Superior temporal gyrus (tissue), 1 donor: ENCODE data around the gene ZNF513.

Experiments
- DNase-seq: peaks from one replicate; pipeline ENCODE4 v3.0.0-alpha.2; 2016; ENCODE audit errors: extremely low spot score

Gene ZNF513

DNA sequence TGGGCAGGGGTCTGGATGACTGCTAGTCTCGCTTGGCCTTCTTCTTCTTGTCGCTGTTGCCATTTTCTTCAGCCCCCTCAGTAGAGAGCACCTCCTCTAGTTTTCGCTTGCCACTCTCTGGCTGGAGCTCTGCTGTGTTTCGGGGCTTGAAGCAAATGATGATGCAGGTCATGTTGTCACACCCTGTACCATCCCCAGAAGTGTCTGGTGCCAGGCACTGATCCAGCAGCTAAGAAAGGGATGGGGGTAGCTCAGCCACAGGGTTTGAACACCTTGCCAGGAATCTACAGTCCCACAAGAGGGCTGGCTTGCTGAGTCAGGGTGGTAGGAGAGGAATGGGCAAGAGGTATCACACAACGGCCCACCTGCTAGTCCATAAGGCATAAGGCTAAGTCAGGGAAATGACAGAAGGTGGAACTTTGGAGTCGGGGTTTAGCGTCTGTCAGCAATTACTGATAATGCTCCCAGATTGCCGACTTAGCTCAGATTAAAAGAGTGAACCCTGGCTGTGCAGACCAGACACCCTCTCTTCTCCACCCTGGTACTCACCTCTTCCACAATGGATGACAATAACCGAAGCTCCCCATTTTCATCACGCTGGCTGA lies 1.1 kb upstream of the ZNF513 start:
- DNase-seq: no peak

DNA sequence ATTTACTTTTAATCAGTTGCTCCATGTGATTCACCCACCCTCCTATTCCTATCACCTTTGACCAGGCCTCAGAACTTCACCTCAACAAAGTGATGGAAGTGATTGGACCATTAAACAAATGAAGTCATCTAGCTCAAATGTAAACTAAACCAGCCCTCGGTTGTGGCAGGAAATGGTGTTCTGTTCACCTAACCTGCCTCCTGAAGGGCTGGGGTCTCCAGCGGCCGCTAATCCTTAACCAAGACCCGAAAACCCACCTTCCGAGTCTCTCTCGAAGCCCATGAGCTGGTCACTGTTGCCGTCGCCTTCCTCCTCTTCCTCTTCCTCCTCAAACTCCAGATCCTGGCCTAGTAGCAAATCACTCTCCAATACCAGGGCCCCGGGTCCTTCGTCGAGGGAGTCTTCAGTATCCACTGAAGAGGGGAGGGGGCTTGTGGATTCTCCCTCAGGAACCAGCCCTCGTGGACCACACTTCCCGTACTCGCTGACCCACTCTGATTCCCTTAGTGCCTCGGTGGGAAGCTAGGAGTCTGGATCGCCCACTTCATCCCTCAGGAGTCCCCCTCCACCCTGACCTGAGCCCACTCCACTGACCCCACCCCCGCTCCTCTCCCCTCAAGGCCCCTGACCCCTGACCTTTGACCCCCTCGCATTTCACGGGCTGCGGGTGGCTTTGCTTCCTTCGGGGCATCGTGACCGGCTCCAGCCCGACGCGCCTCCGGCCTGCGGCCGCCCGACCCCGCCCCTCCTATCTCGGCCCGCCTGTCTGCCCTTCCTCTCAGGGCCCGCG lies 503 bp downstream of the ZNF513 start:
- DNase-seq: peak; percentile 42

DNA sequence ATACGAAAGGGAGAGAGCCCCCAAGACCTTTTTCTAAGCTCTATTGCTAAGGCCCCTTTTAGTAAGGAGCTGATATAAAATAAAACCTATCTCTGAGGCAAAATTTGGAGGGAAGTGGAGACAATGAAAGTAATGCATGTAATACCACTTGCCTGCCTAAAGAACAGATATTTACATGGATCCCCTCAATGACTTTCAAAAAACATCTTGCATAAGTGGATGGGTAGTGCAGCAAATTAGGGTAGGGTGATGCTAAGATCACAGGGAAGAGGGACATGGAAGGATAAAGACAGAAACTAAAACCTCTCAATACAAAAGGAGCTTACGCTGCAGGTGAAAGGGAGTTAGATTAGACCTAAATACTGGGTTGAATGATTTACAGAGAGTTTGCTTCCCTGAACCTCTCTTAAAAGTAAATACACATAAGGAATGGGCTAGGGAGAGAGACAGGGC lies 1.1 kb downstream of the ZNF513 start:
- peak; percentile 11 for DNase-seq

DNA sequence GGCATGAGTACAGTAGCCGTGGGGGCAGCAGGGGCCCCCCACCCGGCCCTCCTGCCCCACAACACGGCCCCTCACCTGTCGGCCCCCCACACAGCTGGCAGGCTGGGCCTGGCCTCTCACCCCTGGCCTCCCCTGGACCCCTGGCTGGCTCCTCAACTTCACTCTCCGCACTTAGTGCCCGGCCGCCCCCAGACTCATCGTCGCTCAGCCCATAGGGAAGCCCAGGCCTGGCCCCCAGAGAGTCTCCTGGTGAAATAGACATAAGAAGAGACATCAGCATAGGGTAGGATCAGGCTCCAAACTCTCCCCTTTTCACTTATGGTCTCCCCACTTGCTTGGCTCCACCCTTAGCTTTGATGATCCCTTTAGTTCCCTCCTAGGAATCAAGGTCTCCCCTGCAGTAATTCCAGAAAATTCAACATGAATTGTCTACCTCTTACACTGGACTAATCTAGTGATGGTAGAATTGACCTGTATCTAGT lies 1.7 kb downstream of the ZNF513 start:
- DNase-seq: no peak

DNA sequence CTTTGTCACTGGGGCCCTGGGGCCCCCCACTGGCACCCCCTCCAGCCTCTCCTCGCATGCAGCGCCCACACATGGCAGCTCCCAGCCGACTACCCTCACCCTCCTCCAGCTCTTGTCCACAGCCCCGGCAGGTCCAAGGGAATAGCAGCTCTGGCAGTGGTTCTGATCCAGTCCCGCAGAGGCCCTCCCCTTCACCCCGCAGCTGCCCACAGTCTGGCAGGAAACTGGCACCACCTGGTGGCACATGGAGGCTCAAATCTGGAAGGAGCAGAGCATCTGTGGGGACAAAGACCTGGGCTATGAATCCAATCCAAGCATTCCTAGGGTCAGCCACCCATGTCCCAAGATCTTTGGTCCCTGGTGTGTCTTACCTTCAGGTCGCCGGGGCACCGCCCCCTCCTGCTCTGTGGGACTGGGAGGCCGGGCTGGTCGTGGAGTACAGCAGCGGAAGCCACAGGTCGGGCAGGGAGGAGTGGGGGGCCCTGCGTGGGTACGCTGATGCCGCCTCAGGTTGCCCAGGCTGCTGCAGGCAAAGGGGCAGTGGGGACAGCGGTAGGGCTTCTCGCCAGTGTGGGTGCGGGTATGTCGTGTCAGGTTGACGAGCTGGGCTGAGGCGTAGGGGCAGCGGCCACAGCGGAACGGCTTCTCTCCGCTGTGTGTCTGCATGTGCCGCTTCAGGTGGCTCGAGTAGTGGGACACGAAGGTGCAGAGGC lies 2.3 kb downstream of the ZNF513 start:
- no peak for DNase-seq

DNA sequence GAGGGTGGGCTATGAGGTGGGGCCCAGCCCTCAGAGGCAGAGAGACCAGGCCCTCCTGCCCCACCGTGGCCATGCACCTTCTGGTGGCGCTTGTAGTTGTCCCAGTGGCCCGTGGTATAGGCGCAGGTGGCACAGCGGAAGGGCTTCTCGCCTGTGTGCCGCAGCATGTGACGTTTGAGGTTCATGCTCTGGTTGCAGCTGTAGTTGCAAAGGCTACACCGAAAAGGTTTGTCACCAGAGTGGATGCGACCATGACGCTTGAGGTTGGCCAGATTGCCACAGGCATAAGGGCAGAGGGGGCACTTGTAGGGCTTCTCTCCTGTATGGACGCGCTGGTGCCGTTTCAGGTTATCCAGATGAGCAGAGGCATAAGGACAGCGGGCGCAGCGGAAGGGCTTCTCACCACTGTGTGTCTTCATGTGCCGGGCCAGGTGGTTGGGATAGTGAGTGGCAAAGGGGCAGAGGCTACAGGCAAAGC lies 2.9 kb downstream of the ZNF513 start:
- no peak for DNase-seq

DNA sequence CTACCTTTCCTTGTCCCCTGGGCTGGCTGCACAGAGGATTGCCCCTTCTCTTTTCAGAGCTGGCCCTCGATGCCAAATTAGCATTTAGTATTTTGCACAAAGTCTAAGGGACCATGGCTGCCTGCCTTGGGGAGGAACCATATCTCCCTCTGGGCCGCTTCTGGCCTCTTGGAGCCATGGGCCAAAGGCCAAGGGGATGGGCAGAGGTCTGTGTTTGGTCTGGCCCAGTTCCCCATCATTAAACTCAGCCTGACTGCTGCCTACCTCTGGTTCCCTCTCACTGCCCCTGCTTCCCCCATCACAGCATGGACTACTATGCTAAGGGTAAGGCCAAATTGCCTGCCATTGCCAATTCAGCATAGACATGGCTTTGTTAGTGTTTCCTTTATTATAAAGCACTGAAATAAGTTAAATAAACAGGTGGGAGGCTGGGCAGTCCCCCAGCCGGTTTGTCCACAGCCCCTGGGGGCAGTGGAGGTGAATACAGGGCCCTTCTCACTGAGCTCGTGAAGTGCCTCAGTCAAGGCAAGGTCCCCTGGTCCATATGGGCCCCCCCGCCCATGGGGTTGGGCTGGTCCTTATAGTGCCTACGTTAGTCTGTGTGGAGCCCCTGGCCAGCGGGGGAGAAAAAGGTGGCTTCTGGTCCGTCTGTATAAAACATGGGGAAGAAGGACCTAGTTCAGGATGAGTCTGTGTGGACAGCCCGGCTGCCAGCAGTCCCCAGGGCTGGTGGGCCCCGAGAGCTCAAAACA lies 3.5 kb downstream of the ZNF513 start:
- DNase-seq: no peak

DNA sequence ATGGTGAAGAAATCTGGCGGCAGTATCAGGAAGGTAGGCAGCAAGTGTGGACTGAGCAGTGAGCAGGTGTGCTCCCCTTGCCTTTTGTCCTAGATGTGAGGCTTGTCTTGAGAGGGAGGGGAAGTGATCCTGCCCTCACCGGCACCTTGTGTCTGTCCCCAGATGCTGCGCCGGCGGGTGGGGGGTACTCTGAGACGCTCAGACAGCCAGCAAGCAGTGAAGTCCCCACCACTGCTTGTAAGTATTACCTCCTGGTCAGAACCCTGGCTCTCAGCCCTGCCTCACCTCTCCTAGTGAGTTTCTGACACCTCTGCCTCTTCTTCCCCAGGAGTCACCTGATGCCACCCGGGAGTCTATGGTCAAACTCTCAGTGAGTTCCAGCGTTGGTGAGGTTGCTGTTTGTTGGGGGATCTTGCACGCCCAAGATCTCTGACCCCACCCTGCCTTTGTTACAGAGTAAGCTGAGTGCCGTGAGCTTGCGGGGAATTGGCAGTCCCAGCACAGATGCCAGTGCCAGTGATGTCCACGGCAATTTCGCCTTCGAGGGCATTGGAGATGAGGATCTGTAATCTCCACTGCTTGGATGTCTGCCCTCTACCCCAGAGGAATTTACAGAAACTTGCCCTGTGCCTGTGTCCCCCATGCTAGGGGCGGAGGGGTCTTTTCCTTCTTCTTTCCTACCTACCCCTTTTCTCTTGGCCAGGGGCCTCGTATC lies 4.2 kb downstream of the ZNF513 start:
- no peak for DNase-seq

DNA sequence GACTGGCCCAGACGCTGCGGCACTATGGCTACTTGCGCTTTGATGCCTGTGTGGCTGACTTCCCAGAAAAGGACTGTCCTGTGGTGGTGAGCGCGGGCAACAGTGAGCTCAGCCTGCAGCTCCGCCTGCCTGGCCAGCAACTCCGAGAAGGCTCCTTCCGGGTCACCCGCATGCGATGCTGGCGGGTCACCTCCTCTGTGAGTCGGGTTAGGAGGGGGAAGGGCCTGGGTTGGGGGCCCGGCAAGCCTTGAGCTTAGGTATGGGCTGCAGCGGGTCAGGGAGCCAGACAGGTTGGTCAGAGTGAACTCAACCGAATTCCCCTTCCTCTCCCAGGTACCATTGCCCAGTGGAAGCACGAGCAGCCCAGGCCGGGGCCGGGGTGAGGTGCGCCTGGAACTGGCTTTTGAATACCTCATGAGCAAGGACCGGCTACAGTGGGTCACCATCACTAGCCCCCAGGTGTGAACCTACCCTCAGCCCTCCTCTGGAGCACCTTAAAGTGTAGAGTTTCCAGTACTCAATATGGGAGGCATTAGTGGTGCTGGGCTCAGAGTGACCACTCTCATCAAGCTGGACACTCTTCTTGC lies 4.9 kb downstream of the ZNF513 start:
- DNase-seq: no peak

DNA sequence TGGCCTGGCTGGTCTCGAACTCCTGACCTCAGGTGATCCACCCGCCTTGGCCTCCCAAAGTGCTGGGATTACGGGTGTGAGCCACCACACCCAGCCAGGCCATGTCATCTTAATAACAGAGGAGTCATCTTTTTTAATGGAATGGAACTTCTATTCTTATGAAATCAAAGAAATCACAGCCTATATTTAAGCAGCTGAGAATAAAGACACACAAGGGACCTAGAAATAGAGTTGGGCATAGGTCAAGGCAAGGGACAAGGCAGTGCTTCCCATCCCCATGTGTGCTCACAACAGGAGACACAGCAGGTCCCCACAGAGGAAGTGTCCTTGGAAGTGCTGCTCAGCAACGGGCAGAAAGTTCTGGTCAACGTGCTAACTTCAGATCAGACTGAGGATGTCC lies 7.0 kb downstream of the ZNF513 start:
- no peak for DNase-seq

DNA sequence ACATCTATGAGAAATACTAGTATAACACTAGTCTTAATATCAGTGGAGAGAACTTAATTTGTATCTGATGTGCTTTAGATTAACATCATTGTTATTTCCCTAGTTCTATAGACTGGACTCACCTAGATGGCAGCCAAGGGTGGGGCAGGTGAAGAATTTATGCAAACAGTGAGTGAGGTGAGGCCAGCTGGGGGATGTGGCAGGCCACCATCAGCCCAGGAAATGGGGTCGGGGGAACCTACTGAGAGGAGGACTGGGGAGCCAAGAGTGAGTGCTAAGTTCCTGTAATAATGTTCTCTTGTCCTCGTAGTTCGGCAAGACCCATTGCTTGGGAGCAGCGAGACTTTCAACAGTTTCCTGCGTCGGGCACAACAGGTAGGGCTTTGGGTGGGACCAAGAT lies 7.6 kb downstream of the ZNF513 start:
- DNase-seq: no peak

DNA sequence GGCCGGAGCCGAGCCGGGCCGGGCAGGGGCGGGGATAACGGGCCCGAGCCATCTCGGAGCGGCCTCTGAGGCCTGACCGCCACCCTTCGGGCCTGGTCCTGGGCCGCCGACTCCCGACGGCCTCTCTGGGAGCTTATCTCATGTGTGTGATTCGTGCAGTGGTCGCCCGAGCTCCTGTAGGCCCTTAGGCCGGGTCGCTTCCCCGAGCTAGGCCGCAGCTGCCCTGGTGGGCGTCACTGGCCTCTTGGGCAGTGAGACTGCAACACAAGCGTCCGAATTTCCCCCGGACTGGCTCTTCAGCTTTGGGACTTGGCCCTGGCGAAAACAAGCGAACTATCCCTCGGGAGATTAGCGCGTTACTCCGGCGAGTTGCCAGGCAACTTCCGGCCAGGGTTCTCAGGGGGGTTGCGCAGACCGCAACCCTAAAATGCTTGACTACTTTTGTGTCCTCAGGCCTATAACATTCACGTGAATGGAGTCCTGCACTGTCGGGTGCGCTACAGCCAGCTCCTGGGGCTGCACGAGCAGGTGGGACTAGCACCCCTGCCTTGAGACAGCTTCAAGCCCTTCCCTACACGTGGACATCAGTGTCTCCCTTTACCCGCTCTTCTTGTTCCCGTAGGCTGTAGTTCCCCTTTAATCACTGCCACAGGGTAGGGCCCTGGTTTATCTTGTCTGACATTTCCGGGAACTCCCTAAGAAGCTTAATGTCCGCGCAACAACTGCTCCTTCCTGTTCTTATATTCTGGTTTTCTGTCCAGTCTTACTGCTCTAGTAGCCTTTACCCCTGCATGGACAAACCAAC lies 9.5 kb downstream of the ZNF513 start:
- DNase-seq: peak; percentile 11

DNA sequence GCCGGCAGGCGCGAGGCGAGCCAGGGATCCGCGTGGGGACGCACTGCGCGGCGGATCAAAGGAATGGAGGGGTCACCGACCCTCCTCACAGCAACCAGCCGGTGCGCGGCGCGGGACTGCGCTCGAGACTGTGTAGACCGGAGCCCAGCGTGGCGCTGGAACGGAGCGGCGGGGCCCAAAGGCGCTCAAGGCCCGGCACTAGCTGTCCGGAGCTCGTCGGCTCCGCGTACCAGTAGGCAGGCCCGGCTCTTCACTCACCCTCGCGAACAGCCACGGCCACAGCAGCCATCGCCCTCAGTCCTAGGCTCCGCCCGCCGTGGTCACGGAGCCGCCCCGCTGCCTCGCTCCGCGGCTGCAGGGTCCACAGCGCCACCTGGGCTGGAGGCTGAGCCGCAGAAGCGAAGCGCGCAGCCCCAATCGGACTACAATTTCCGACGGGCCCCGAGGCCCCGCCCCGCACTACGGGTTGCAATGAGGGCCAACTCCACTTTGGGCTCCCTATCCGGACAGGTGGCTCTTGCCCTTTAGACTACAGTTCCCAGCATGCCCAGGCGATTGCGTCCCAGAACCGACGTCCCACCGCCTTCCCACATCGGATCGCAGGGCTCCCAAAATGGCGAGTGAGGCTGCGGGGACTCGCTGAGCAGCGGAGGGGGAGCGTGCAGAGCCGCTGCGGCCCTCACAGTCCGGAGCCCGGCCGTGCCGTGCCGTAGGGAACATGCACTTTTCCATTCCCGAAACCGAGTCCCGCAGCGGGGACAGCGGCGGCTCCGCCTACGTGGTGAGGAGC lies 10.3 kb downstream of the ZNF513 start, which contains the start of the genes EIF2B4 and SNX17:
Gene EIF2B4 (minus strand): TSS at position 313 of the 790 bp plus-strand sequence. CDS start 24 bp downstream, at position 289.
Gene SNX17 (plus strand): TSS at position 591 of the 790 bp plus-strand sequence. CDS start 128 bp downstream, at position 719.
- DNase-seq: peak; percentile 99

DNA sequence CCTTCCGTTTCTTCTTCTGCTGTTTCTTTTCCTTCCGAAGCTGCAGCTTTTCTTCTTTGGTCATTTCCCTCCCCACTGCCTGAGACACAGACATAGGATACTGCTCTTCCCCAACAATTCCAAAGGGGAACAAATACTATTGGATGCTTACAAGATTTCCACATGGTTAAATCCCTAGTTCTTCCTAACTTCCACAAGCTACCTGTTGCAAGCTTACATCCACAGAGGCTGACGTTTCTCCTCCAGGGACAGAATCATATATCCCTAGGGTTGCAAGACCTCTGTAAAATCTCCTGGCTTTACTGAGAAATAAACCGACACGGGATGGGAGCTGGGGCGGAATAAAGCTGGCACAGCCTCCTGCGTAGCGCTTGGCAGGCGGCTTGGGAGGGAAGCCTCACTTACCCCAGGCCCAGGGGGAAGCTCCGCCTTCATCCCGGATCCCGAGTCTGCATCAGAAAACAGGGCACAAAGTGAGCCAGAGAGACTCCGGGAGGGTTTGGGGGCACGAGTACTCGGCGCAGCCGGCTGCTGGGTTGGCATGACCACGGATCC lies 11.0 kb downstream of the ZNF513 start:
- peak; percentile 18 for DNase-seq

DNA sequence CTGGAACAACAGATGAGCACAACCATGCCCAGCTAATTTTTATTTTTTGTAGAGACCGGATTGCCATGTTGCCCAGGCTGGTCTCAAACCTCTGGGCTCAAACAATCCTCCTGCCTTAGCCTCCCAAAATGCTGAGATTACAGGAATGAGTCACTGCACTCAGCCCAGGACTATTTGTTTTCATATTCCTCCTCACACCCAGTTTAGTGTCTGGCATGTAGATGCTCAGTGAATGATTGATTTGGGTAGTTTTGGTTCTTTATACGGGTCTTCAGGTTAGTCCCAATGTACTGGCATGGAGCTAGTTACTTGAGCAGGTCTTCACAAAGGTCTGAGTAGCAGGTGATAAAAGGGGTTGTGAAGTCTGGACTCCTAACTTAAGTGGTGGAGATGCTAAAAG lies 16.6 kb downstream of the ZNF513 start:
- DNase-seq: no peak

DNA sequence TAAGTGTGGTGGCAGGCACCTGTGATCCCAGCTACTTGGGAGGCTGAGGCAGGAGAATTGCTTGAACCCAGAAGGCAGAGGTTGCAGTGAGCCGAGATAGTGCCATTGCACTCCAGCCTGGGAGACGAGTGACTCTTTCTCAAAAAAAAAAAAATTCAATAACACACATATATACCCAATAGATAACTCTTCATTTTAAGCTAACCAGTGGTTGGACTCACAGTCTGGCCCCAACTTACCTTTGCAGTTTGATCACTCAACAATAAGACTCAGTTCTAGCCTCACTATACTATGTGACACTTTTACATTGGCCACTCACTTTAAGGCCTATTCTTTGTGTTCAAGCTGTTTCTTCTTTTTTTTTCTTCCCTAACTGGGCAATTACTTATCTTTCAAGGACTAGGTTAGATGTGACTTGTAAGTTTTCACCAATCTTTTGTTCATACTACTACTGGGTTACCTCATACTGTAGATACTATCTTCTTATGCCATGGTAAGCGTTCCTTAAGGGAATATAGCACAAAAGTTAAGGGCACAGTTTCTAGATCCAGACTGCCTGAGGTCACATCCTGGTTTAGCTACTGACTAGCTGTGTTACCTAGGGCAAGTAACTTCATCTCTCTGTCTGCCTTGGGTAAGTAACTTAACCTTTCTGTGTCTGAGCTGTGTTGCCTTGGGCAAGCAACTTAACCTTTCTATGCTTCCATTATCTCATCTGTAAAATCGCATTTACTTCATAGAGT lies 17.7 kb downstream of the ZNF513 start:
- DNase-seq: no peak

DNA sequence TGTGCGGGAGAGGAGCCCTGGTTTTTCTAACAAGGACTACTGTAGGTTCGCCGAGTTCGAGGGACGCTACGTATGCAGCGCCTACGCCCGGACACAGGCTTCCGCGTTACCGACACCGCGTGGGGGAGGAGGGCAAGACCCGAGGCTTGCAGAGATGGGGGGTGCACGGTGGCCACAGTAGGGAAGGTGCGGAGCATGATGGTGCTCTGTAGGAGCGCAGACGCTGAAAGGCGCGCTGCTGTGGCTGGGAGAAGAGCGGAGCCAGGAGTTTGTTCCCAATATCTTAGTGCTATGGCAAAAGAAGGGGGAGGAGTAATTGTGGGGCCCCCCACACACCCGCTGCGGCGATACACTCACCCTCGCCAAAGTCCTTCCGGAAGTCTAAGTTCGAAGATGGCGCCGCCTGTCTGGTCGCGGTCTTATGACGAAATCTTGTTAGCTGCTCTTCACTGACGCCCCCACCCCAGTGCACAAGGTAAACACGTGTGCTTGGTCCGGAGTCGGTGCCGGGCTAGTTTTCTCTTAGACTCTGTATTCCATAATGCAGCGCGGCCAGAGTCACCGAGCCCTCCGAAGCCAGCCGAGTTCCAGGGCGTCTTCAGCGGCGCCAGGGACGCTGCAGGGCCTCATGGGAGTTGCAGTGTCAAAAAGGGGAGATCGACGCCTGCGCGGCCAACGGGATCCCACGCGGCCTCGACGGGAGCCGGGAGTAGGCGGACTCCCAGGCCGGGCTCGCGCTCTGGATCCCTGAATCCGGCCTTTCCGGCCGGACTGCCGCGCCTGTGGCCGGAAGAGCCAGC lies 24.0 kb downstream of the ZNF513 start, which contains the start of gene GTF3C2:
Gene GTF3C2 (minus strand): TSS at position 383 of the 800 bp plus-strand sequence. CDS start 13,210 bp downstream, outside the sequence.
- peak; percentile 99 for DNase-seq
